ENCODE data around the gene DDX50. TPM values are rescaled to one million over a fixed set of nuclear protein-coding genes. Genes with fewer than 3 reads are reported as not detected.
A peak's percentile ranks its signal among the peaks of the same experiment; 100 is the strongest.
"Not testable (repeated sequence)": the region's sequence is repeated elsewhere in the genome, so short reads cannot be mapped to it uniquely, and the experiment has no call there.

Gene DDX50
- total RNA-seq, 1 donor from 2014 or later = 40.7 TPM

DNA sequence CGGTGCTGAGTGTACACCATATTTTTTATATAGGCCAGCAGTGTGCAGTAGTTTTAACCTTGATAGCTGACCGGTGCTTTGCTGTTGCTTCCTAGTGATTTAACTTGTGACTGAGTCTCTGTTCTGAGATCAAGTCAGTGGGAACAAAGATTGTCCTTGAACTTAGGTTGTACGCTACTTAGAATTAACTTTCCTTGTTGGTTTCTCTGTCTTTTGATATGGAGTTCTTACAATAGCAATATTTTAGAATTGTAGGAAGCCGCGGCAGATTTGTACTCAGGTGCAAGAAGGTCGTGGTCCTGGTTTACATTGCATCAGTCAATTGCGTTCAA is 56.1 kb downstream of the DDX50 start:
- Histone ChIP-seq H3K36me3 (peaks cover 17 to 23% of the 10 kb centered on the region in 2 donors), H3K4me3 (peak overlapping the region; percentile 84 to 88), H3K27ac (peak overlapping the region in 1 of 2 donors; percentile 85), H3K27me3 (no peaks in the 10 kb centered on the region), H3K4me1 (peaks cover 6 to 17% of the 10 kb centered on the region in 2 donors), H3K9me3 (no peaks in the 10 kb centered on the region)
- no peak for DNase-seq (ENCODE audit: low spot score in 2 of 2)
- intact Hi-C loops (cut with DNase I) = loop anchor here (2.0 to 5.0 kb wide), 3 partner anchors 32 to 136 kb away; partner anchors contain the start of genes DDX50 and KIFBP
- TF ChIP-seq CTCF (IDR thresholded peaks at IDR 0.05) = no peak

GRCh38 chr10:68957654-68958053 is 56.5 kb downstream of the DDX50 start:
- peaks cover 6 to 17% of the 10 kb centered on the region in 2 donors for H3K4me1 ChIP-seq
- TF ChIP-seq CTCF (IDR thresholded peaks at IDR 0.05) = no peak
- peaks cover 21 to 27% of the 10 kb centered on the region in 2 donors for H3K36me3 ChIP-seq
- H3K9me3 ChIP-seq = no peaks in the 10 kb centered on the region
- DNase-seq (ENCODE audit: low spot score in 2 of 2) = no peak
- H3K27ac ChIP-seq = peak overlapping the region in 1 of 2 donors; percentile 85
- intact Hi-C loops (cut with DNase I) = loop anchor here (2.0 to 5.0 kb wide), 3 partner anchors 31 to 135 kb away; partner anchors contain the start of genes DDX50 and KIFBP
- peak overlapping the region in 1 of 2 donors; percentile 84 for H3K4me3 ChIP-seq
- H3K27me3 ChIP-seq = no peaks in the 10 kb centered on the region

DNA sequence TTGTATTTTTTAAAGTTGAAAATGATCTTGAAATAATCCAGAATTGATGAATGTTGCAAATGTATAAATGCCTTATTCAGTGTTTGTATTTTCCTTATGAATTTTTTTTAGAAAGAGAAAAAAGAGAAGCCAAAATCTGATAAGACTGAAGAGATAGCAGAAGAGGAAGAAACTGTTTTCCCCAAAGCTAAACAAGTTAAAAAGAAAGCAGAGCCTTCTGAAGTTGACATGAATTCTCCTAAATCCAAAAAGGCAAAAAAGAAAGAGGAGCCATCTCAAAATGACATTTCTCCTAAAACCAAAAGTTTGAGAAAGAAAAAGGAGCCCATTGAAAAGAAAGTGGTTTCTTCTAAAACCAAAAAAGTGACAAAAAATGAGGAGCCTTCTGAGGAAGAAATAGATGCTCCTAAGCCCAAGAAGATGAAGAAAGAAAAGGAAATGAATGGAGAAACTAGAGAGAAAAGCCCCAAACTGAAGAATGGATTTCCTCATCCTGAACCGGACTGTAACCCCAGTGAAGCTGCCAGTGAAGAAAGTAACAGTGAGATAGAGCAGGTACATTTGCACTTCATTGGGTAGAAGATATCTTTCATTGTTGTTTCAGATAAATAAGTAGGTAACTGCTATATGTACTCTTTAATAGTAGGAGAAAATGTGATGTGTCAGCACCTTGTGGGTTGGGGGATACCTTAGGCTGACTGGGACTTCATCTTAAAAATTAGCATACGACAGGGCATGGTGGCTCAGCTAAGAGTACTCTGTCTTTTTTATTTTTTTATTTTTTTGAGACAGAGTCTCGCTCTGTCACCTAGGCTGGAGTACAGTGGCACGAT is 58.8 kb downstream of the DDX50 start:
- H3K27me3 ChIP-seq = no peaks in the 10 kb centered on the region
- H3K4me3 ChIP-seq = no peak overlapping the region
- H3K27ac ChIP-seq = no peak overlapping the region
- H3K9me3 ChIP-seq = no peaks in the 10 kb centered on the region
- peaks cover 6 to 17% of the 10 kb centered on the region in 2 donors for H3K4me1 ChIP-seq
- intact Hi-C loops (cut with DNase I) = loop anchor here (5.0 kb wide), 1 partner anchor 58 kb away; the partner anchor contains the start of gene DDX50
- DNase-seq (ENCODE audit: low spot score in 2 of 2) = no peak
- peaks cover 43 to 50% of the 10 kb centered on the region in 2 donors for H3K36me3 ChIP-seq
- TF ChIP-seq CTCF (IDR thresholded peaks at IDR 0.05) = no peak

DNA sequence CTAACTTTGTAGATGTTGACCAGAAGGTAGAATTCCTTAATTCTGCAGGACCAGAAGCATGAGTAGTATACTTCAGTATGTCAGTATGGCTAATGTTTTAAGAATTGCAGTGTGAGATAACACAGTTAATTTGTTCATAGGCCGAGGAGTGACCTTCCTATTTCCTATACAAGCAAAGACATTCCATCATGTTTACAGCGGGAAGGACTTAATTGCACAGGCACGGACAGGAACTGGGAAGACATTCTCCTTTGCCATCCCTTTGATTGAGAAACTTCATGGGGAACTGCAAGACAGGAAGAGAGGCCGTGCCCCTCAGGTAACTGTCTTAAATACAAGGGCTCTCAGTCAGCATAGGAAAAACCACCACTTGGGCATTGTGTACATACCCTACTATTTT is 62.0 kb downstream of the DDX50 start:
- peaks cover 0 to 2% of the 10 kb centered on the region in 2 donors for H3K4me1 ChIP-seq
- TF ChIP-seq CTCF (IDR thresholded peaks at IDR 0.05) = no peak
- no peaks in the 10 kb centered on the region for H3K9me3 ChIP-seq
- intact Hi-C loops (cut with DNase I) = no loop called here
- no peak for DNase-seq (ENCODE audit: low spot score in 2 of 2)
- no peak overlapping the region for H3K4me3 ChIP-seq
- no peak overlapping the region for H3K27ac ChIP-seq
- peaks cover 73 to 82% of the 10 kb centered on the region in 2 donors for H3K36me3 ChIP-seq
- H3K27me3 ChIP-seq = no peaks in the 10 kb centered on the region

GRCh38 chr10:68973975-68974374 is 72.9 kb downstream of the DDX50 start:
- intact Hi-C loops (cut with DNase I) = no loop called here
- no peak for DNase-seq (ENCODE audit: low spot score in 2 of 2)
- Histone ChIP-seq H3K27me3 (no peaks in the 10 kb centered on the region), H3K36me3 (peaks cover 83 to 98% of the 10 kb centered on the region in 2 donors), H3K9me3 (no peaks in the 10 kb centered on the region), H3K27ac (no peak overlapping the region), H3K4me3 (no peak overlapping the region), H3K4me1 (no peaks in the 10 kb centered on the region)
- no peak for TF ChIP-seq CTCF (IDR thresholded peaks at IDR 0.05)

DNA sequence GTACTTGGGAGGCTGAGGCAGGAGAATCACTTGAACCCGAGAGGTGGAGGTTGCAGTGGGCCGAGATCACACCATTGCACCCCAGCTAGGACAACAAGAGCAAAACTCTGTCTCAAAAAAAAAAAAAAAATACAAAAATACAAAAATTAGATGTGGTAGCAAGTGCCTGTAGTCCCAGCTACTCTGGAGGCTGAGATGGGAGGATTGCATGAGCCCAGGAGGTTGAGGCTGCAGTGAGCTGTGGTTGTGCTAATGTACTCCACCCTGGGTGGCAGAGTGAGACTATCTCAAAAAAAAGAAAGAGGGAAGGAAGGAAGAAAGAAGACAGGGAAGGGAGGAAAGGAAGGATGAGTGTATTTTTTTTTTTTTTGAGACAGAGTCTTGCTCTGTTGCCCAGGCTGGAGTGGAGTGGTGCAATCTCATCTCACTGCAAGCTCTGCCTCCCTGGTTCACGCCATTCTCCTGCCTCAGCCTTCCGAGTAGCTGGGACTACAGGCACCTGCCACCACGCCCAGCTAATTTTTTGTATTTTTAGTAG is 74.9 kb downstream of the DDX50 start:
- DNase-seq (ENCODE audit: low spot score in 2 of 2); H3K4me3 ChIP-seq; H3K4me1 ChIP-seq; H3K27ac ChIP-seq; intact Hi-C loops (cut with DNase I); H3K27me3 ChIP-seq; H3K9me3 ChIP-seq: not testable (repeated sequence)
- H3K36me3 ChIP-seq = peaks cover 83 to 88% of the 10 kb centered on the region in 2 donors

- DNase-seq (ENCODE audit: low spot score in 2 of 2); H3K9me3 ChIP-seq; H3K27me3 ChIP-seq; intact Hi-C loops (cut with DNase I); H3K4me3 ChIP-seq; H3K4me1 ChIP-seq; H3K27ac ChIP-seq: not testable (repeated sequence)
- H3K36me3 ChIP-seq = peaks cover 62 to 75% of the 10 kb centered on the region in 2 donors
These were observed 78.6 kb downstream of the DDX50 start for GRCh38 chr10:68979738-68980137.
